Measurements from ENCODE around the gene SND1. TPM values are rescaled to one million over a fixed set of nuclear protein-coding genes. Genes with fewer than 3 reads are reported as not detected.

The SND1 gene
- total RNA-seq, 4 donors from 2014 or later, result 62.0 to 89.4 (median 82.1) TPM

DNA sequence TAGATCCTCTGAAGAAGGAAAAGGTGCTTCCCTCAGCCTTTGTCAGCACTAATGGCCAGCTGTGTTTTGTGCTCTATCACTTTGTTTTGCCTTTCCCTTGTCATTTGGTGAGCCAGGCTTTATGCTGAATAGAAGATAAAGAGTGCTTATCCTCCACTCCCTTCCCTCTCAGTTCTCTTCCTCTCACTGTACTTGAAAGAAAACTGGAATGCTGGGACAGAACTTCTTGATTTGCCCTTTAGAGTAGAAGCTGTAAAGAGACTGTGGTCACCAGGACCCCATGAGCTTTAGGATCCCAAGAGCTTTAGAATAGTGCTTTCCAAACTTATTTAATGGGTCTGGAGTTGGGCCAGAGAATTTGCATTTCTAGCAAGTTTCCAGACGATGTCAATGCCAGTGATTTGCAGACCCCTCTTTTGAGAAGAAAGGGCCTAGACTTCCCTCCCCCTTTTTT is 297.8 kb downstream of the SND1 start:
- 54 to 69% methylated on average over 1 of the region's 1 CpG for WGBS, 2 donors
- TF ChIP-seq POLR2A (IDR thresholded peaks at IDR 0.05), result no peak
- TF ChIP-seq, protein P1, sequence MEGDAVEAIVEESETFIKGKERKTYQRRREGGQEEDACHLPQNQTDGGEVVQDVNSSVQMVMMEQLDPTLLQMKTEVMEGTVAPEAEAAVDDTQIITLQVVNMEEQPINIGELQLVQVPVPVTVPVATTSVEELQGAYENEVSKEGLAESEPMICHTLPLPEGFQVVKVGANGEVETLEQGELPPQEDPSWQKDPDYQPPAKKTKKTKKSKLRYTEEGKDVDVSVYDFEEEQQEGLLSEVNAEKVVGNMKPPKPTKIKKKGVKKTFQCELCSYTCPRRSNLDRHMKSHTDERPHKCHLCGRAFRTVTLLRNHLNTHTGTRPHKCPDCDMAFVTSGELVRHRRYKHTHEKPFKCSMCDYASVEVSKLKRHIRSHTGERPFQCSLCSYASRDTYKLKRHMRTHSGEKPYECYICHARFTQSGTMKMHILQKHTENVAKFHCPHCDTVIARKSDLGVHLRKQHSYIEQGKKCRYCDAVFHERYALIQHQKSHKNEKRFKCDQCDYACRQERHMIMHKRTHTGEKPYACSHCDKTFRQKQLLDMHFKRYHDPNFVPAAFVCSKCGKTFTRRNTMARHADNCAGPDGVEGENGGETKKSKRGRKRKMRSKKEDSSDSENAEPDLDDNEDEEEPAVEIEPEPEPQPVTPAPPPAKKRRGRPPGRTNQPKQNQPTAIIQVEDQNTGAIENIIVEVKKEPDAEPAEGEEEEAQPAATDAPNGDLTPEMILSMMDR (IDR thresholded peaks at IDR 0.05), result no peak
- no peak for DNase-seq (ENCODE audit: low spot score in 2 of 2)
- intact Hi-C loops (cut with DNase I; ENCODE audit: low total_unique reads), result no loop called here
- H3K4me3 ChIP-seq (ENCODE audit: low read depth, poor library complexity, severe bottlenecking), result no peak overlapping the region

DNA sequence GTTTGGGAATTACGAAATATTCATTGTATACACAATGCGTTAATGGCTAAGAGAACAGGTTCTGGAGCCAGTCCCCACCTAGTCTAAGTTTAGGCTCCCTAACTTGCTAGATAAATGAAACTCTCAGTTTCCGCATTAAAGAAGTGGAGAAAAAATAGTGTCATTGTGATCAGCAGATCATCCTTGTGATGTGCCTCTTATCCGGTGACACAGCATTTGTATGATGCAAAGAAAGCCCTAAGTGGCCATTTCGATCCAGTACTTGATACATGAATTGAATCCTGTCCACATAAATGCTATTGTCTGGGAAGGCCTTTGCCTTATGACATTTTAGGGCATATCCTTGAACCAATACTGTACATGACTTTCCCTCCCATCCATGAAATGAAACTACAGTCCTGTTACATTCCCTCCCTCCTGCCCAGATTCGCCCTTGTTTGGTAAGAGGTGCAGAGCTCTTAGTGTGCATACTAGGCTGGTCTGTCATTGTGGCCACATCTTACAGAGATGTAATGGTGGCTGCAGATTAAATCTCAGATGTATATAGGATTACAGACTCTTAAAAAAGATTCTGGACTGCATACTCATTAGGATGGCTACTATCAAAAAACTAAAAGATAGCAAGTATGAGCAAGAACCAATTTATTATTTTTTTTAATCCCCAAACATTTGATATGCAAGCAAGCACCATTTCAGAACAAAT is 298.4 kb downstream of the SND1 start:
- WGBS, 2 donors, result 89 to 92% methylated on average over 6 of the region's 6 CpGs
- DNase-seq (ENCODE audit: low spot score in 2 of 2), result no peak
- H3K4me3 ChIP-seq (ENCODE audit: low read depth, poor library complexity, severe bottlenecking), result no peak overlapping the region
- intact Hi-C loops (cut with DNase I; ENCODE audit: low total_unique reads), result no loop called here
- no peak for TF ChIP-seq POLR2A (IDR thresholded peaks at IDR 0.05)
- TF ChIP-seq, protein P1 (IDR thresholded peaks at IDR 0.05), result no peak

DNA sequence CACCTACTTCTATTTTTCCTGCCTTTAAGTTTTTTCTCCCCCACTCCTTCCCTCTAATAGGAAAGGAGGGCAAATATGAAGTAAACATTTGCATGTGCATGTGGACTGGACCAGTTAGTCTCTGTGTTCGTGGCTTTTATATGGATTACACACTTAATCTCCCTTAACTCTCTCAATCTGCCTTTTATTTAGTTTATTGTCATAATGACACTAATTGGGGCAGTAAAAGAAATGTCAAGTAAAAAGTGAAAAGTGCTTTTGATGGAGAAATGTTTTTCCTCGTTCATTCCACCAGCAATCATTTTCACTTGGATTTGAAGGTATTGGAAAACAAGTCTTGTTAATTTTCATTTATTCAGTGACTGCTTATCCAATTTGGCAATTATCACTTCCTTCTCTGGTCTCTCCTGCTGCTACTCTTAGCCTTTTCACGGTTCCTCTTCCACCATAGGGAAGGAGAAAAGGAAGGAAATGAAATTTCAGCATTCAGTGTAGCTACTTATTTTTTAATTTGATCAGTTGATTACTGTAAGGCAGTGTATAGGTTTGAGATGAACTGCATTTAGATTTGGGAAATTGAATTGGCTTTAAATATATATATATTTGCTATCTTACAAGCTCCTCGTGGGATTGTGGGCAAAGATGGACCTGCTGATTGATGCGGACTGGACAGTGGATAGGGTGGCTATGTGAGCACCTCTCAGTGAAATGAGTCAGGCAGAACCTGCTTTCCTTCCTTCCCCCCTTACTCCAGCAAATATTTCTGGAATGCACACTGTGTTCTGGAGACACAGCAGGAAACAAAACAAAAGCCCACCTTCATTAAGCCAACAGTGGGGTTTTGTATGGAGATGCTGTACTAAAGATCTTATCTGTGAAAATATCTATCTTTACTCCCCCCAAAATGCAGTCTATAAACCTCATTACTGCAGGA is 301.7 kb downstream of the SND1 start:
- no peak overlapping the region for H3K4me3 ChIP-seq (ENCODE audit: low read depth, poor library complexity, severe bottlenecking)
- intact Hi-C loops (cut with DNase I; ENCODE audit: low total_unique reads), result no loop called here
- WGBS, 2 donors, result 80 to 85% methylated on average over 5 of the region's 5 CpGs
- no peak for TF ChIP-seq POLR2A (IDR thresholded peaks at IDR 0.05)
- TF ChIP-seq, protein P1 (IDR thresholded peaks at IDR 0.05), result no peak
- DNase-seq (ENCODE audit: low spot score in 2 of 2), result no peak

DNA sequence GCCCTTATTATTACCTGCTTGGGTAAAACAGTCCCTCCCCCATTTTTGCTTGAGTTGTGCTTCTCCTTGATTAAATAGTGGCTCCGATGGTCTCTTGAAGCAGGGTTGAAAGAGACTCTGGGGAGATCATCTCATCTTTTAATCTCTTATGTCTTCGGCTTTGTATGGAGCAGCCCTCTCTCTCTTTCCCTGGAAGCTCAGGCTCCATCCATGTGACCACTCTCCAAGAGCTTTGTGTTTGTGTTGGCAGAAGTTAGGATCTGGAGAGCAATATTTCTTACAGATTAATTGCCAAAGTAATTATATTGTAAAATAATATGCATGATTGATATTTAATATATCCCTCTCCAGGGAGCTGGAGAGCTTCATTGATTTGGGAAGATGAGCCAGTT is 302.4 kb downstream of the SND1 start:
- intact Hi-C loops (cut with DNase I; ENCODE audit: low total_unique reads), result no loop called here
- TF ChIP-seq, protein P1 (IDR thresholded peaks at IDR 0.05), result no peak
- no peak for TF ChIP-seq POLR2A (IDR thresholded peaks at IDR 0.05)
- 64 to 65% methylated on average over 2 of the region's 2 CpGs for WGBS, 2 donors
- no peak for DNase-seq (ENCODE audit: low spot score in 2 of 2)
- H3K4me3 ChIP-seq (ENCODE audit: low read depth, poor library complexity, severe bottlenecking), result no peak overlapping the region

DNA sequence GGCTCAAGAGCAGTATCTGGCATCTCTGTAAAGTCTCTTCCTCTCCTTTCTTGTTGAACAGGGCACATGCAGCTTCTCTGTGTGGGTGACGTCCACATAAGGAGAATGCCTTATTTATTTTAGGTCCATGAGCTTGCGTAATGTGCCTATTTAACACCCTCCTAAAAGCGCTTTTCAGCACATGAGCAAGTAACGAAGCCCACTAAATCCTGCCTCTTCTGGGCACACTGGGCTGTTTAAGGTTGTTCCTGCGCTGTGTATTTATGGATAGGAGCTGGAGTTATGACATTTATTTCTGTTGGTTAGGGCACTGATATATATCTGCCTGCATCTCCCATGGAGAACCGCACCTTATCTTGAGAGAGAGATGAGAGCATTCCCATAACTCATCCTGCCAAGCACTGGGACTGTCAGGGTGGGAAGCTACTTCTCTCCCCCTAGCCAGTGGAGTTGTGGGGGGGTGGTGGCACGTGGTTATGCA is 303.1 kb downstream of the SND1 start:
- DNase-seq (ENCODE audit: low spot score in 2 of 2), result no peak
- 86 to 94% methylated on average over 7 of the region's 7 CpGs for WGBS, 2 donors
- intact Hi-C loops (cut with DNase I; ENCODE audit: low total_unique reads), result no loop called here
- H3K4me3 ChIP-seq (ENCODE audit: low read depth, poor library complexity, severe bottlenecking), result no peak overlapping the region
- TF ChIP-seq POLR2A (IDR thresholded peaks at IDR 0.05), result no peak
- TF ChIP-seq, protein P1 (IDR thresholded peaks at IDR 0.05), result no peak
